Neuronal stem cell (in vitro differentiated cells): ENCODE data around the gene RHOT1.

ENCODE experiments used
- DNase-seq: peaks from one replicate; pipeline ENCODE4 v3.0.0-alpha.2; 2013; ENCODE audit warnings: low spot score
- H2AFZ ChIP-seq: one replicate; pipeline ENCODE4 v1.6.1; 2013; ENCODE audit warnings: mild to moderate bottlenecking, low read length, inconsistent platforms
- H2AK5ac ChIP-seq: 2 replicates; pipeline ENCODE4 v1.6.1; 2013; ENCODE audit warnings: low read depth, mild to moderate bottlenecking, inconsistent platforms, low read length, moderate library complexity, mixed read lengths
- H2BK120ac ChIP-seq: 2 replicates; pipeline ENCODE4 v1.6.1; 2013; ENCODE audit warnings: low read depth, mild to moderate bottlenecking, inconsistent platforms, low read length, moderate library complexity, mixed read lengths
- H2BK12ac ChIP-seq: one replicate; pipeline ENCODE4 v1.6.1; 2013; ENCODE audit warnings: low read length, inconsistent platforms
- H2BK15ac ChIP-seq: 2 replicates; pipeline ENCODE4 v1.6.1; 2013; ENCODE audit warnings: mild to moderate bottlenecking, low read length, inconsistent platforms, mixed read lengths
- H2BK5ac ChIP-seq: one replicate; pipeline ENCODE4 v1.6.1; 2013; ENCODE audit warnings: inconsistent platforms, mild to moderate bottlenecking, low read length, moderate library complexity
- H3K14ac ChIP-seq: one replicate; pipeline ENCODE4 v1.6.1; 2013; ENCODE audit warnings: low read length, inconsistent platforms
- H3K18ac ChIP-seq: 2 replicates; pipeline ENCODE4 v1.6.1; 2013; ENCODE audit warnings: low read length, inconsistent platforms
- H3K23ac ChIP-seq: 2 replicates; pipeline ENCODE4 v1.6.1; 2013; ENCODE audit warnings: low read depth, mild to moderate bottlenecking, mixed read lengths, low read length, inconsistent platforms; ENCODE audit not compliant: poor library complexity
- H3K27ac ChIP-seq: replicated peaks from 3 replicates; pipeline ENCODE4 v1.5.1; 2013; ENCODE audit warnings: low read length, inconsistent platforms
- H3K27me3 ChIP-seq, 3 experiments: 2 replicates each; pipeline ENCODE4 v1.6.1; 2013; ENCODE audit warnings: low read length in 3 of 3, mild to moderate bottlenecking in 2 of 3, inconsistent platforms in 1 of 3, low read depth in 1 of 3, mixed read lengths in 1 of 3, moderate library complexity in 1 of 3; ENCODE audit not compliant: control insufficient read depth in 3 of 3, insufficient read depth in 3 of 3
- H3K36me3 ChIP-seq, 2 donors: replicated peaks in 1 of 2; 2 replicates each; pipeline ENCODE4 v1.6.1; 2013; ENCODE audit warnings: low read length in 2 of 2; ENCODE audit not compliant: control insufficient read depth in 2 of 2, insufficient read depth in 2 of 2
- H3K4ac ChIP-seq: 2 replicates; pipeline ENCODE4 v1.6.1; 2013; ENCODE audit warnings: inconsistent platforms, mild to moderate bottlenecking, low read length, moderate library complexity
- H3K4me1 ChIP-seq, 2 donors: 1 replicate in 1 of 2; 2 replicates in 1 of 2; pipeline ENCODE4 v1.6.1; 2013; ENCODE audit warnings: low read length in 2 of 2, low read depth in 1 of 2; ENCODE audit not compliant: control insufficient read depth in 2 of 2, insufficient read depth in 1 of 2
- H3K4me2 ChIP-seq: one replicate; pipeline ENCODE4 v1.6.1; 2013; ENCODE audit warnings: mild to moderate bottlenecking, low read length, inconsistent platforms; ENCODE audit not compliant: insufficient read depth, poor library complexity, severe bottlenecking
- H3K4me3 ChIP-seq, 2 donors: 2 replicates each; pipeline ENCODE4 v1.5.1; 2013; ENCODE audit warnings: low read length in 2 of 2, mild to moderate bottlenecking in 2 of 2, inconsistent platforms in 1 of 2, moderate library complexity in 1 of 2
- H3K79me1 ChIP-seq: one replicate; pipeline ENCODE4 v1.6.1; 2013; ENCODE audit warnings: low read depth, mild to moderate bottlenecking, inconsistent platforms, low read length, moderate library complexity
- H3K9ac ChIP-seq: one replicate; pipeline ENCODE4 v1.6.1; 2013; ENCODE audit warnings: mild to moderate bottlenecking, low read depth, low read length, inconsistent platforms; ENCODE audit not compliant: poor library complexity
- H3K9me3 ChIP-seq, 2 donors: replicated peaks in 1 of 2; 2 replicates each; pipeline versions ENCODE3 to v1.6.1; 2013; ENCODE audit warnings: low read length in 2 of 2, mild to moderate bottlenecking in 2 of 2, inconsistent platforms in 1 of 2, low read depth in 1 of 2, mixed read lengths in 1 of 2, moderate library complexity in 1 of 2; ENCODE audit not compliant: control insufficient read depth in 2 of 2, insufficient read depth in 1 of 2
- H4K8ac ChIP-seq: one replicate; pipeline ENCODE4 v1.6.1; 2013; ENCODE audit warnings: low read depth, mild to moderate bottlenecking, inconsistent platforms, low read length, moderate library complexity
- H4K91ac ChIP-seq: one replicate; pipeline ENCODE4 v1.6.1; 2013; ENCODE audit warnings: low read length, low read depth, mild to moderate bottlenecking, inconsistent platforms; ENCODE audit not compliant: poor library complexity
- WGBS, 2 donors: extraction: QIAGEN DNeasy Blood & Tissue Kit; methylation state at CpG; one replicate each; pipeline ENCODE4 v1.1.7; 2013; ENCODE audit warnings: missing lambda C conversion rate in 2 of 2, mixed read lengths in 1 of 2; ENCODE audit not compliant: insufficient read length in 2 of 2, insufficient replicate concordance in 1 of 2; ENCODE audit errors: extremely low coverage in 2 of 2; 5-methylcytosine and 5-hydroxymethylcytosine counted together

RHOT1 gene

DNA sequence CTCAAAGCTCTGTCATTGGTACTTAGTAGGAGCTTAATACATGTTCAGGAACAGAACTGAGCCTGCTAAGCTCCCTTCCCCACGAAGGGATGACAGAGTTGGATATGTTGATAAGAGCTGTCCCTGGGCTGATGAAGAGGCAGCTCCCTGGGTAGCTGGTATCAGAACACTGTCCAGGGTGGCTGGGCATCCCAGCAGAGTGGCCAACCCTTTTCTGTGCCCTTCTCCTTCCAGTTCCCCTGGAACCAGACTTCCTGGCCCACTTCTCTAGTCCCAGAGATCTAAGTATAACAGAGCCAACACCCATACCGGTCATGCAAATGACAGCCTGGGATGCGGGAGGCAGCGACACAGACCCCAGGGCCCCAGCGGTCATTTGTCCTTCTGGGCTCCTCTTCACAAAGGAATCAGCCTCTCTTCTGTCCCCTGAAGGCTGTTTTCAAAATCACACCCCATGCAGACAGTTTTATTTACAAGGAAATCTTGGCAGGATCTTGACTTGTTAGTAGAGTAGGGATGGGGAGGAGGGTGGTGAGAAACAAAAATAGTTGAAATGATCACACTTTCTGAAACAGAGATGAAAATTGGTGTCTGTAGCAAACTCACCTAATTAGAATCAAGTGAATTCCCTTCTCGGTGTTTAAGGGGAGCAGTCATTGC is 122.0 kb downstream of the RHOT1 start:
- Histone ChIP-seq H4K91ac (no peak overlapping the region), H3K4me2 (no peak overlapping the region), H2BK120ac (no peak overlapping the region), H3K14ac (no peak overlapping the region), H3K4me1 (peaks cover 13 to 22% of the 10 kb centered on the region in 2 donors), H3K9me3 (no peaks in the 10 kb centered on the region), H2BK12ac (no peak overlapping the region), H2AK5ac (no peak overlapping the region), H3K9ac (no peak overlapping the region), H3K79me1 (no peaks in the 10 kb centered on the region), H3K4ac (no peak overlapping the region), H3K4me3 (no peak overlapping the region), H2AFZ (no peak overlapping the region), H3K27ac (no peak overlapping the region), H3K18ac (peak overlapping the region; percentile 8), H2BK15ac (no peak overlapping the region), H3K27me3 (peaks cover 5 to 74% (median 45%) of the 10 kb centered on the region in 3 experiments), H2BK5ac (no peak overlapping the region), H3K36me3 (no peaks in the 10 kb centered on the region), H3K23ac (no peak overlapping the region), H4K8ac (no peak overlapping the region)
- no peak for DNase-seq
- no CpG with 5 or more reads among the region's 6 CpGs for WGBS, 2 donors

DNA sequence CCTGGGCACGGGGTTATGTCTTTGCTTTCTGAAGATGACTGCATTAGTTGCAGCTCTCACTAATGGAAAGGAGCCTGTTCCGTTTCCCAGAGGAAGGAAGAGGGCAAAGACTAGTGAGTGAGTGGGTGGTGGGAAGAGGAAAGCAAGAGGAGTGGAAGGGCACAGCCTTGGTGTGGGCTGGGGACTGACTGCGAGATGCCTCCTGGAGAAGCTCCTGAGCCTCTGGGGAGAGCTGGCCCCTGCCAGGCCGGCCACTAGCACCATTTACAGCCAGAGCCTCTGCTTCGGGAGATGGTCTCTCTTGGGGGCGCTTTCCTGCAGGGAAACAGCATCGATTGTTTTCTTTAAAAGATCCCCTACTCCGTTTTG is 122.5 kb downstream of the RHOT1 start:
- Histone ChIP-seq H3K9me3 (no peaks in the 10 kb centered on the region), H4K8ac (no peak overlapping the region), H3K27ac (no peak overlapping the region), H3K9ac (no peak overlapping the region), H3K27me3 (peaks cover 5 to 76% (median 47%) of the 10 kb centered on the region in 3 experiments), H3K23ac (no peak overlapping the region), H2BK120ac (no peak overlapping the region), H3K4me1 (peaks cover 13 to 18% of the 10 kb centered on the region in 2 donors), H3K4ac (no peak overlapping the region), H3K79me1 (no peaks in the 10 kb centered on the region), H3K14ac (no peak overlapping the region), H3K36me3 (no peaks in the 10 kb centered on the region), H3K4me2 (no peak overlapping the region), H2BK15ac (no peak overlapping the region), H2AK5ac (no peak overlapping the region), H4K91ac (no peak overlapping the region), H3K18ac (peak overlapping the region; percentile 36), H2BK5ac (no peak overlapping the region), H2AFZ (peak overlapping the region; percentile 86), H3K4me3 (peak overlapping the region in 1 of 2 donors; percentile 53), H2BK12ac (no peak overlapping the region)
- DNase-seq: no peak
- no CpG with 5 or more reads among the region's 8 CpGs for WGBS, 2 donors

GRCh38 chr17:32265192-32265923 is 123.1 kb downstream of the RHOT1 start, which contains the start of gene RHBDL3:
TSS of gene RHBDL3 (plus strand) at chr17:32265832. CDS start at chr17:32266190, 358 bp downstream.
- Histone ChIP-seq H3K79me1 (no peaks in the 10 kb centered on the region), H3K9me3 (no peaks in the 10 kb centered on the region), H3K18ac (peak within 1 kb of the TSS; percentile 92), H3K4me1 (peaks cover 13 to 14% of the 10 kb centered on the region in 2 donors), H3K23ac (peak within 1 kb of the TSS; percentile 43), H3K14ac (no peak within 1 kb of the TSS), H3K4me2 (peak within 1 kb of the TSS; percentile 98), H2AK5ac (no peak within 1 kb of the TSS), H3K4ac (no peak within 1 kb of the TSS), H3K27me3 (peaks cover 5 to 75% (median 47%) of the 10 kb centered on the region in 3 experiments), H2BK12ac (no peak within 1 kb of the TSS), H2BK120ac (no peak within 1 kb of the TSS), H3K9ac (peak within 1 kb of the TSS; percentile 82), H3K36me3 (no peaks in the 10 kb centered on the region), H2AFZ (peak within 1 kb of the TSS; percentile 86), H2BK5ac (no peak within 1 kb of the TSS), H4K8ac (no peak within 1 kb of the TSS), H2BK15ac (no peak within 1 kb of the TSS), H4K91ac (no peak within 1 kb of the TSS), H3K4me3 (peak within 1 kb of the TSS; percentile 53 to 85), H3K27ac (no peak within 1 kb of the TSS)
- no CpG with 5 or more reads among the region's 68 CpGs for WGBS, 2 donors
- no peak for DNase-seq

DNA sequence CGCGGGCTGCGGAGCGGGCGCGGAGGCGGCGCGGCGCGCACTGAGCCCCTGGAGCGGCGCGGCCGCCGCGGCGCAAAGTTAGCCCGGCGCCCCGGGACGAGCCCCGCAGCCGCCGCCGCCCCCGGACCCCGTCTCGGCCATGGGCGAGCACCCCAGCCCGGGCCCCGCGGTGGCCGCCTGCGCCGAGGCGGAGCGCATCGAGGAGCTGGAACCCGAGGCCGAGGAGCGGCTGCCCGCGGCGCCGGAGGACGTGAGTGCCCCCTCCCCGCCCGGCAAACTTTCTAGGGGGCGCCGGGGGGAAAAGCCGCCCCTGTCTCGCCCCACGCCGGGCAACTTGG is 123.7 kb downstream of the RHOT1 start:
- no CpG with 5 or more reads among the region's 55 CpGs for WGBS, 2 donors
- H3K36me3 ChIP-seq: no peaks in the 10 kb centered on the region
- no peak overlapping the region for H2BK120ac ChIP-seq
- peaks cover 13 to 14% of the 10 kb centered on the region in 2 donors for H3K4me1 ChIP-seq
- H2BK12ac ChIP-seq: no peak overlapping the region
- peaks cover 5 to 74% (median 48%) of the 10 kb centered on the region in 3 experiments for H3K27me3 ChIP-seq
- peak overlapping the region; percentile 53 to 85 for H3K4me3 ChIP-seq
- H3K9me3 ChIP-seq: no peaks in the 10 kb centered on the region
- DNase-seq: no peak
- H3K18ac ChIP-seq: peak overlapping the region; percentile 92
- no peak overlapping the region for H2BK15ac ChIP-seq
- H3K9ac ChIP-seq: peak overlapping the region; percentile 82
- H3K27ac ChIP-seq: no peak overlapping the region
- no peak overlapping the region for H3K23ac ChIP-seq
- no peak overlapping the region for H4K8ac ChIP-seq
- no peak overlapping the region for H4K91ac ChIP-seq
- no peak overlapping the region for H2AK5ac ChIP-seq
- H2BK5ac ChIP-seq: no peak overlapping the region
- peak overlapping the region; percentile 85 for H2AFZ ChIP-seq
- H3K4ac ChIP-seq: no peak overlapping the region
- H3K14ac ChIP-seq: no peak overlapping the region
- H3K79me1 ChIP-seq: no peaks in the 10 kb centered on the region
- peak overlapping the region; percentile 98 for H3K4me2 ChIP-seq
